Testis (tissue), 2 donors: Measurements from ENCODE around the gene MOK.

Experiments
- CTCF ChIP-seq, 3 experiments: fragments of 450-650 bp in 2 of 3; fragments of 200-600 bp in 1 of 3; sonication (generic) in 1 of 3; IDR thresholded peaks; one replicate each; pipeline ENCODE4 v1.5.1; 2016 to 2019; ENCODE audit warnings: antibody characterized with exemption in 3 of 3, mild to moderate bottlenecking in 2 of 3, moderate library complexity in 1 of 3
- POLR2A ChIP-seq: fragments of 450-650 bp; IDR thresholded peaks from one replicate; pipeline ENCODE4 v1.6.1; 2017; ENCODE audit warnings: antibody characterized with exemption, mild to moderate bottlenecking, moderate library complexity

GRCh38 chr14:102188187-102188586 is 116.8 kb downstream of the MOK start:
- TF ChIP-seq CTCF (IDR thresholded peaks at IDR 0.05) (no peak), POLR2A (no peak)
